ENCODE data around the gene CPAMD8.

GRCh38 chr19:16938211-16938610 is 88.4 kb downstream of the CPAMD8 start:
- TF ChIP-seq SRSF3 (IDR thresholded peaks at IDR 0.05; ENCODE audit: insufficient read depth, low read length) (no peak), ZC3H4 (CRISPR knock-in tag; IDR thresholded peaks at IDR 0.05; ENCODE audit: borderline replicate concordance) (no peak), CTCF (IDR thresholded peaks at IDR 0.05 in 2 of 3, conservative IDR thresholded peaks at IDR 0.05 in 1 of 3; ENCODE audit: insufficient read depth in 2 of 3, low read depth in 1 of 3, low read length in 3 of 3) (no peak), ATF1 (CRISPR knock-in tag; IDR thresholded peaks at IDR 0.05) (no peak), ATF1 (tag; IDR thresholded peaks at IDR 0.05) (no peak), MAZ (CRISPR knock-in tag; conservative IDR thresholded peaks at IDR 0.05 in 1 of 2, IDR thresholded peaks at IDR 0.05 in 1 of 2) (no peak), ZBTB34 (CRISPR knock-in tag; IDR thresholded peaks at IDR 0.05) (no peak)
